Trophoblast cell (in vitro differentiated cells and primary cell): ENCODE data around the gene CCNY.

Experiments used
- DNase-seq, 2 donors: peaks; one replicate each; pipeline ENCODE4 v3.0.0-alpha.2; 2016
- H2AFZ ChIP-seq: 2 replicates; pipeline ENCODE4 v1.6.1; 2013; ENCODE audit warnings: low read length, moderate library complexity, mild to moderate bottlenecking; ENCODE audit not compliant: insufficient read depth, poor library complexity
- H2AK5ac ChIP-seq: 2 replicates; pipeline ENCODE4 v1.6.1; 2013; ENCODE audit warnings: mild to moderate bottlenecking, low read length
- H2BK120ac ChIP-seq: 2 replicates; pipeline ENCODE4 v1.6.1; 2013; ENCODE audit warnings: low read length, mild to moderate bottlenecking, moderate library complexity; ENCODE audit not compliant: insufficient read depth, poor library complexity
- H2BK12ac ChIP-seq: 2 replicates; pipeline ENCODE4 v1.6.1; 2013; ENCODE audit warnings: mild to moderate bottlenecking, low read length, moderate library complexity
- H2BK5ac ChIP-seq: 2 replicates; pipeline ENCODE4 v1.6.1; 2013; ENCODE audit warnings: low read length, low read depth, moderate library complexity, mild to moderate bottlenecking; ENCODE audit not compliant: poor library complexity
- H3K14ac ChIP-seq: 2 replicates; pipeline ENCODE4 v1.6.1; 2013; ENCODE audit warnings: mild to moderate bottlenecking, low read length
- H3K18ac ChIP-seq: 2 replicates; pipeline ENCODE4 v1.6.1; 2013; ENCODE audit warnings: mild to moderate bottlenecking, low read length
- H3K23ac ChIP-seq: 2 replicates; pipeline ENCODE4 v1.6.1; 2013; ENCODE audit warnings: low read length
- H3K27ac ChIP-seq: 2 replicates; pipeline ENCODE4 v1.5.1; 2013; ENCODE audit warnings: low read depth, mild to moderate bottlenecking, inconsistent platforms, low read length, moderate library complexity
- H3K27me3 ChIP-seq: 2 replicates; pipeline ENCODE4 v1.6.1; 2013; ENCODE audit warnings: inconsistent platforms, mild to moderate bottlenecking, low read length, moderate library complexity; ENCODE audit not compliant: insufficient read depth
- H3K36me3 ChIP-seq, 2 experiments: 1 replicate in 1 of 2; 2 replicates in 1 of 2; pipeline ENCODE4 v1.6.1; 2013; ENCODE audit warnings: low read length in 2 of 2, mild to moderate bottlenecking in 2 of 2, moderate library complexity in 1 of 2; ENCODE audit not compliant: insufficient read depth in 2 of 2, control insufficient read depth in 1 of 2
- H3K4ac ChIP-seq: 2 replicates; pipeline ENCODE4 v1.6.1; 2013; ENCODE audit warnings: low read depth, mild to moderate bottlenecking, low read length, moderate library complexity
- H3K4me1 ChIP-seq, 2 experiments: 1 replicate in 1 of 2; 2 replicates in 1 of 2; pipeline ENCODE4 v1.6.1; 2013; ENCODE audit warnings: low read length in 2 of 2, mild to moderate bottlenecking in 2 of 2, moderate library complexity in 1 of 2; ENCODE audit not compliant: insufficient read depth in 2 of 2, control insufficient read depth in 1 of 2
- H3K4me2 ChIP-seq: 2 replicates; pipeline ENCODE4 v1.6.1; 2013; ENCODE audit warnings: inconsistent platforms, mild to moderate bottlenecking, low read length, moderate library complexity
- H3K4me3 ChIP-seq: 2 replicates; pipeline ENCODE4 v1.5.1; 2013; ENCODE audit warnings: mild to moderate bottlenecking, low read depth, low read length, inconsistent platforms
- H3K79me1 ChIP-seq: one replicate; pipeline ENCODE4 v1.6.1; 2013; ENCODE audit warnings: low read length
- H3K79me2 ChIP-seq: 2 replicates; pipeline ENCODE4 v1.6.1; 2013; ENCODE audit warnings: low read length, mild to moderate bottlenecking; ENCODE audit not compliant: control insufficient read depth, insufficient read depth, poor library complexity
- H3K9ac ChIP-seq: 2 replicates; pipeline ENCODE4 v1.6.1; 2013; ENCODE audit warnings: mild to moderate bottlenecking, low read length
- H3K9me3 ChIP-seq: 2 replicates; pipeline ENCODE4 v1.6.1; 2013; ENCODE audit warnings: low read depth, mild to moderate bottlenecking, control low read depth, inconsistent platforms, low read length; ENCODE audit not compliant: insufficient read depth
- H4K12ac ChIP-seq: 2 replicates; pipeline ENCODE4 v1.6.1; 2013; ENCODE audit warnings: low read depth, mild to moderate bottlenecking, low read length, moderate library complexity
- H4K8ac ChIP-seq: 2 replicates; pipeline ENCODE4 v1.6.1; 2013; ENCODE audit warnings: low read depth, mild to moderate bottlenecking, low read length, moderate library complexity
- H4K91ac ChIP-seq: one replicate; pipeline ENCODE4 v1.6.1; 2013; ENCODE audit warnings: low read depth, mild to moderate bottlenecking, low read length, moderate library complexity
- WGBS: extraction: QIAGEN DNeasy Blood & Tissue Kit; methylation state at CpG from one replicate; pipeline ENCODE4 v1.1.7; 2013; ENCODE audit warnings: missing lambda C conversion rate; ENCODE audit not compliant: insufficient read length, insufficient coverage; ENCODE audit errors: extremely low coverage; 5-methylcytosine and 5-hydroxymethylcytosine counted together

The CCNY gene

GRCh38 chr10:35342183-35342753 lies 6.0 kb downstream of the CCNY start:
- DNase-seq = no peak
- no peak overlapping the region for H3K14ac ChIP-seq
- no peaks in the 10 kb centered on the region for H3K9me3 ChIP-seq
- H3K9ac ChIP-seq = no peak overlapping the region
- H3K4me2 ChIP-seq = no peak overlapping the region
- WGBS = no CpG with 5 or more reads among the region's 5 CpGs
- no peak overlapping the region for H2BK120ac ChIP-seq
- H3K27me3 ChIP-seq = no peaks in the 10 kb centered on the region
- no peaks in the 10 kb centered on the region for H3K79me1 ChIP-seq
- peaks cover 0 to 2% of the 10 kb centered on the region in 2 experiments for H3K4me1 ChIP-seq
- H3K27ac ChIP-seq = no peak overlapping the region
- H3K23ac ChIP-seq = no peak overlapping the region
- no peak overlapping the region for H2AFZ ChIP-seq
- H3K79me2 ChIP-seq = peaks cover 6% of the 10 kb centered on the region
- H3K18ac ChIP-seq = no peak overlapping the region
- H4K91ac ChIP-seq = no peak overlapping the region
- H3K4ac ChIP-seq = peak overlapping the region; percentile 27
- no peak overlapping the region for H4K12ac ChIP-seq
- H4K8ac ChIP-seq = no peak overlapping the region
- no peaks in the 10 kb centered on the region for H3K36me3 ChIP-seq
- no peak overlapping the region for H3K4me3 ChIP-seq
- no peak overlapping the region for H2AK5ac ChIP-seq
- no peak overlapping the region for H2BK12ac ChIP-seq
- H2BK5ac ChIP-seq = no peak overlapping the region

DNA sequence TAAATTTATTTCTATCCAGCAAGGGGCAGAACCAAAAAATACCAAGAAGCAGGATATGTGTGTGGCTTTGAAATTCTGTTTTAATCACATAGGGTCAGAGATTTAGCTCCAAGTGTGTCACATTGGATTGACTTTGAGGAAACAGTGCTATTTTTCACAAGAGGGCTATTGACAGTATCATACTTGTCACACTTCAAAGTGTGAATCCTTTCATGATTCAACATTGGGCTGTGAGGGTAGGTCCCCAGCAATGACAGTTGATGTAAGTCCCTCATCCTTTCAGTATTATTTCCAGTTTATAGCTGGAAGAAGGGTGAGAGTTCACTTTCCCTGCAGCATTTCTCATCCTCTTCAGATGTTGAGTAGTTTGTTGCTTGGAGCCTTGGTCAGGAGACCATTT lies 7.4 kb downstream of the CCNY start:
- H3K18ac ChIP-seq = no peak overlapping the region
- H2BK5ac ChIP-seq = no peak overlapping the region
- no peak overlapping the region for H4K8ac ChIP-seq
- no peak overlapping the region for H3K23ac ChIP-seq
- H3K79me2 ChIP-seq = peaks cover 9% of the 10 kb centered on the region
- H2AFZ ChIP-seq = no peak overlapping the region
- no peak overlapping the region for H3K4me3 ChIP-seq
- no peak overlapping the region for H3K4me2 ChIP-seq
- H3K27ac ChIP-seq = no peak overlapping the region
- no peak overlapping the region for H3K4ac ChIP-seq
- no peak overlapping the region for H3K14ac ChIP-seq
- no peak for DNase-seq
- H2AK5ac ChIP-seq = no peak overlapping the region
- no peaks in the 10 kb centered on the region for H3K27me3 ChIP-seq
- no peaks in the 10 kb centered on the region for H3K9me3 ChIP-seq
- H3K36me3 ChIP-seq = no peaks in the 10 kb centered on the region
- no peak overlapping the region for H3K9ac ChIP-seq
- no peak overlapping the region for H2BK120ac ChIP-seq
- peaks cover 0 to 2% of the 10 kb centered on the region in 2 experiments for H3K4me1 ChIP-seq
- H4K12ac ChIP-seq = no peak overlapping the region
- H4K91ac ChIP-seq = no peak overlapping the region
- H2BK12ac ChIP-seq = no peak overlapping the region
- H3K79me1 ChIP-seq = no peaks in the 10 kb centered on the region

GRCh38 chr10:35345383-35345742 lies 9.1 kb downstream of the CCNY start:
- Histone ChIP-seq H2BK5ac (no peak overlapping the region), H3K9ac (no peak overlapping the region)
- no CpG with 5 or more reads among the region's 5 CpGs for WGBS

GRCh38 chr10:35346248-35346647 lies 9.9 kb downstream of the CCNY start:
- H3K14ac ChIP-seq = no peak overlapping the region

More at GRCh38 chr10:35345383-35345742, 9.1 kb downstream of the CCNY start:
- Histone ChIP-seq H2AFZ (no peak overlapping the region), H3K27ac (no peak overlapping the region), H3K14ac (no peak overlapping the region), H3K4me2 (no peak overlapping the region), H3K27me3 (no peaks in the 10 kb centered on the region), H3K4me3 (no peak overlapping the region), H3K18ac (no peak overlapping the region), H4K8ac (no peak overlapping the region), H3K36me3 (no peaks in the 10 kb centered on the region), H2BK120ac (no peak overlapping the region), H3K79me2 (peaks cover 11% of the 10 kb centered on the region), H3K4me1 (peaks cover 0 to 2% of the 10 kb centered on the region in 2 experiments), H3K79me1 (no peaks in the 10 kb centered on the region), H3K4ac (no peak overlapping the region), H3K23ac (no peak overlapping the region), H4K12ac (no peak overlapping the region), H3K9me3 (no peaks in the 10 kb centered on the region), H4K91ac (no peak overlapping the region), H2AK5ac (no peak overlapping the region), H2BK12ac (no peak overlapping the region)
- no peak for DNase-seq

More at GRCh38 chr10:35346248-35346647, 9.9 kb downstream of the CCNY start:
- Histone ChIP-seq H3K4me2 (no peak overlapping the region), H4K12ac (no peak overlapping the region), H3K36me3 (no peaks in the 10 kb centered on the region), H2BK12ac (no peak overlapping the region), H2AFZ (no peak overlapping the region), H2BK5ac (no peak overlapping the region), H3K27ac (no peak overlapping the region), H3K18ac (no peak overlapping the region), H3K79me2 (peaks cover 9% of the 10 kb centered on the region), H3K23ac (no peak overlapping the region), H2BK120ac (no peak overlapping the region), H4K8ac (no peak overlapping the region), H3K4me3 (no peak overlapping the region), H3K4me1 (no peaks in the 10 kb centered on the region), H3K9me3 (no peaks in the 10 kb centered on the region), H4K91ac (no peak overlapping the region), H3K9ac (no peak overlapping the region), H3K79me1 (no peaks in the 10 kb centered on the region), H2AK5ac (no peak overlapping the region), H3K27me3 (no peaks in the 10 kb centered on the region), H3K4ac (peak overlapping the region; percentile 15)
- DNase-seq = no peak
